LNCAP (cell line): ENCODE results near the gene WDR55.

Experiments used
- TF ChIP-seq, protein P1 (sequence below): fragments of 450-650 bp; IDR thresholded peaks from 2 replicates; pipeline ENCODE4 v1.5.1; 2017; ENCODE audit warnings: mild to moderate bottlenecking

Gene WDR55

DNA sequence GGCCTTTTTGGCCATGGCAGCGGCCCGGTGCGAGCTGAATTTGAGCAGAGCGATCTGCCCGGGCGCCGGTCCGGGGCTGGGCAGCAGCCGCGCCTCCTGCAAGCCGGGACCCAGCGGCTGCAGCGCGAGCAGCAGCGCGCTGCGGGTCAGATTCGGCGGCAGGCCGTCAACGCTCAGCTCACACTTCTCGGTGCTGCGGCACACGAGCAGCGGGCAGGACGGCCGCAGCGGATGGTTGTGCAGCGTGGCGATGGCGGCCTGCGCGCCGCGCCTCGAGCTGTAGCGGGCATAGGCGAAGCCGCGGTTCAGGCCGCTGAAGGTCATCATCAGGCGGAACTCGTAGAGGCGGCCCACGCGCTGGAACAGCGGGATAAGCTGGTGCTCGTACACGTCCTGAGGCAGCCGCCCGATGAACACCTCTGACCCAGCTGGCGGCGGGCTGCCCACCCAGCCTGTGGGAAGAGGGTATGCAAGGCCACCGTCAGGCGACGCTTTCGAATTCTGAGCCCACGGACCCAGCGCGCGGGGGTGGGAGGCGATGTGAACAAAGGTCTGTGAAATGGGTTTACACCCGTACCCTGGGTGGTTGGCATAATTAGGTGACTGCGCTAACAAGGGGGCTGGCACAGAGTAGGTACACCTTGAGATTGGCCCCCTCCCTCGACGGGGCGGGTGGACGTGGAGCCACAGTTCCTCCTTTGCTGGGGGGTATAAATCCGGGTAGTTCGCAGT lies 7.9 kb downstream of the WDR55 start:
- TF ChIP-seq, protein P1, sequence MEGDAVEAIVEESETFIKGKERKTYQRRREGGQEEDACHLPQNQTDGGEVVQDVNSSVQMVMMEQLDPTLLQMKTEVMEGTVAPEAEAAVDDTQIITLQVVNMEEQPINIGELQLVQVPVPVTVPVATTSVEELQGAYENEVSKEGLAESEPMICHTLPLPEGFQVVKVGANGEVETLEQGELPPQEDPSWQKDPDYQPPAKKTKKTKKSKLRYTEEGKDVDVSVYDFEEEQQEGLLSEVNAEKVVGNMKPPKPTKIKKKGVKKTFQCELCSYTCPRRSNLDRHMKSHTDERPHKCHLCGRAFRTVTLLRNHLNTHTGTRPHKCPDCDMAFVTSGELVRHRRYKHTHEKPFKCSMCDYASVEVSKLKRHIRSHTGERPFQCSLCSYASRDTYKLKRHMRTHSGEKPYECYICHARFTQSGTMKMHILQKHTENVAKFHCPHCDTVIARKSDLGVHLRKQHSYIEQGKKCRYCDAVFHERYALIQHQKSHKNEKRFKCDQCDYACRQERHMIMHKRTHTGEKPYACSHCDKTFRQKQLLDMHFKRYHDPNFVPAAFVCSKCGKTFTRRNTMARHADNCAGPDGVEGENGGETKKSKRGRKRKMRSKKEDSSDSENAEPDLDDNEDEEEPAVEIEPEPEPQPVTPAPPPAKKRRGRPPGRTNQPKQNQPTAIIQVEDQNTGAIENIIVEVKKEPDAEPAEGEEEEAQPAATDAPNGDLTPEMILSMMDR, result no peak

DNA sequence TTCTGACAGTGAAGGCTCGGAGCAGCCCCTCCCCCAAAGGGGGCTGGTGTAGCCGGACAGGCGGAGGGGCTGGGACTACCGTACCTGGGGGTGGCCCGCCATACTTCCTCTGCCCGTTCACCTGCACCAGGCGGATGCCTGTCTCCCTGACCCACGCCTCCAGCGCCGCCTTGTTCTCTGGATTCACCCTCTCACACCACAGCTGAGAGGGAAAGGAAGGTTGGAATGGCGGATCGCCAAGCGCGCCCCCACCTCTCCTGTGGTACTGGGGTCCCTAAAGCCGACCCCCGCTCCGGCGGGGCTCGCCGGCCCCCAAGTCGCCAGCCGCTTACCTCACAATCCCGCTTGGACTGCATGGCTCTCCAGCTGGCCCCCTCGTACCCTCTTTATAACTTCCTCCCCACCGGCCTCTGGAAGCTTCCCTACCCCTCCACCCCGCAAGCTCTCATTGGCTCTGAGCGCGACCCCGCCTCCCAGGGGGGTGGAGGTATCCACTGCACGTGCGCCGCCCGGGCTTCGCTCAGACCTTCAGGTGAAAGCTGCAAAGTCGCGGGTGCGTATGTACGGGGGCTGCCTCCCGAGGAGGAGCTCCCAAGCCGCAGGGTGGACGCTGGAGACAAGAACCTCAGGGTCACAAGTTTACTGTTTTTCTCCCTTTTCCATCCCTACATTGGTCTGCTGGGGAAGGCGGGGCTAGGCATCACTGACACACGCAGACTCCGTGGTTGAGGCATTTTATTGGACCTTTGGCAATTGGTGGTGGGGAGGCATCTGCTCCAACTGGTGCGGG lies 8.7 kb downstream of the WDR55 start, which contains the start of gene DND1:
Gene DND1 (minus strand): TSS at position 390 of the 790 bp plus-strand sequence. CDS start 34 bp downstream, at position 356.
- TF ChIP-seq, protein P1, result no peak

DNA sequence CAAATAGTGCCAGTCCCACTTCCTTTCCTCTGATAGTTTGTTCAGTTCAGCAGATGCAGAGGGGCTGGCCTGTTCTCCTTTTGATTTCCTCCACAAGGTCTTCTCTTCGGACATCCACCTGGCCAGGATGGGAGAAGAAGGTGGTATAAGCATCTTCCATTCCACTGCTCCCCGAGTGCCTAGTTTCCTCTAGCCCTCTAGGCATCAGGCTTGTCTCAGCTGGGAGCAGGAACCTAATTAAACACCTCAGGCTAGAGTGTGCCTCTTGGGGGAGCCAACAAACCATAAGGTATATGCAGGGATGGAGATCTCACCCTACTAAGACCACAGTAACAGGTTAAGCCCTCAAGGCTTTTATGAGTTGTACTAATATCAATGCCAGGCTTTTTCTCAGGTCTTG lies 9.5 kb downstream of the WDR55 start:
- TF ChIP-seq, protein P1, result no peak

DNA sequence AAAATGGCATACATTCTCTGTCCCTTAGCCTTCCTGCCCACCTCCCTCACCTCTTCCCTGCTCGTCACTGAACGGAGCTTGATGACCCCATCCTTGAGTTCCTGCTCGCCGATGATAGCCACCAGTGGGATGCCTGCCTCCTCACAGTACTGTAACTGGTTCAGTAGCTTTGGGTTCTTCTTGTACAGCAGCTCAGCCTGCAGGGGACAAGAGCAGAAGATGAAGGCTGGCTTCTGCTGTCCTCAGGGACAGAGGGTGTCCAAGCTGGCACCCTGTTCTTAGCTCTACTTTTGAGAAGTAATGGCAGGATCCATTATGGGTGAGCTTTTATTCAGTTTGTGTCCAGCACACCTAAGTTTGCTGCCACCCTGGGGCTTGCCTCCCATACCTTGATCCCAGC lies 9.9 kb downstream of the WDR55 start:
- TF ChIP-seq, protein P1, result no peak

DNA sequence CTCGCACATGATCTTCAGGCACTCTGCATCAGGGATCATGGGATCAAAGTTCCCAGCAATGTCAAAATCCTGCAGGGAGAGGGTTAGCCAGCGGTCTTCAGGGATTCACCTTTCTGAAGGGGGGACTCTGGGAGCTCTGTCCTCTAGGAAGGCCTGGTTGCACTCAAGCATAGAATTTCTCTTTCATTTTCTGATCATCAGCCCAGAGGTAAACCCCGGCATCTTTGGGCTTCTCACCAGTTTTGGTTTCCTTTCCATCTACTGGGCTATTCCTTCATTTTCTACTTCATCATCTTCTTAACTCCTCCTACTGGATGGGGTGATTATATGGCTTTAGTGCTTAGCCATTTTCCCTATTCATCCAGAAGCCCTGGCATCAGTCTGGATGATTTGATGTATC lies 13.2 kb downstream of the WDR55 start:
- TF ChIP-seq, protein P1, result no peak

DNA sequence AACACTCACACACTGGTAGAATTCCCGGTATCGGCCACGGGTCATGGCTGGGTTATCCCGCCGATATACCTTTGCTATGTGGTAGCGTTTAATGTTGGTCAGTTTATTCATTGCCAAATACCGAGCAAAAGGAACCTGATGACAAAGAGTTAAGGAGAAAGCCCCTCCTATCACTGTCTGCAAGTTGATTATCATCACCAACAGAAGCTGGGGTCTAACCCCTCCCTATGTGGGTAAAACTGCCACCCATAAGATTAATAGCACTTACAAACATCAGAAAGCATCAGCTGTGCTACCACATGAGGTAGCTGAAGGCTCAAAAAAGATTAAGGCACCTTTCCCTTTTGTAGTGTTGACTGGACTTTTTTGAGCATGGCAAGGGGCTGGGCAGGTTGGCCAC lies 14.3 kb downstream of the WDR55 start:
- TF ChIP-seq, protein P1, result no peak

DNA sequence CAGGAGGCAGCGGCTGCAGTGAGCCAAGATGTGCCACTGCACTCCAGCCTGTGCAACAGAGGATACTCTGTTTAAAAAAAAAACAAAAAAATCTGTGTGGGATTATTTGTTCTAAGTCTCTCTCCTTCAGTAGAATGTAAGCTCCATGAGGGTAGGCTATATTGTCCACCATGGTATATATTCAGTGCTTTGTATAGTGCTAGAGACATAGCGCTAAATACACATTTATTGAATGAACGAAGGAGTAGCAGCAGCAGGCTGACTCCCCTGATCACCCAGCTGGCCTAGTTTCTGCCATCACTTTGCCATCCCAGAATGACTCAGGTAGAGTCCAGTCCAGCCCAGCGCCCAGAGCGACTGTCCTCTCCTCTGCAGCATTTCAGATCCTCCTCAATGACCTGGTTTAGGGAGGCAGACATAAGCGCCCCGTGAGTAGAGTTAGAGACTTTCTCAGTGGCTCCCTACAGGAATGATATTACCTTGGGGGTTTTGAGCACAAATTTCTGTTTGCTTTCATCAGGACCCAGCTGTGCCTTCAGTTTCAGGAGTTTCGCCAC lies 25.8 kb downstream of the WDR55 start:
- TF ChIP-seq, protein P1, result no peak
